Measurements from ENCODE around the gene GLYATL1B.
"Not testable (repeated sequence)": the region's sequence is repeated elsewhere in the genome, so short reads cannot be mapped to it uniquely, and the experiment has no call there.

Gene GLYATL1B

DNA sequence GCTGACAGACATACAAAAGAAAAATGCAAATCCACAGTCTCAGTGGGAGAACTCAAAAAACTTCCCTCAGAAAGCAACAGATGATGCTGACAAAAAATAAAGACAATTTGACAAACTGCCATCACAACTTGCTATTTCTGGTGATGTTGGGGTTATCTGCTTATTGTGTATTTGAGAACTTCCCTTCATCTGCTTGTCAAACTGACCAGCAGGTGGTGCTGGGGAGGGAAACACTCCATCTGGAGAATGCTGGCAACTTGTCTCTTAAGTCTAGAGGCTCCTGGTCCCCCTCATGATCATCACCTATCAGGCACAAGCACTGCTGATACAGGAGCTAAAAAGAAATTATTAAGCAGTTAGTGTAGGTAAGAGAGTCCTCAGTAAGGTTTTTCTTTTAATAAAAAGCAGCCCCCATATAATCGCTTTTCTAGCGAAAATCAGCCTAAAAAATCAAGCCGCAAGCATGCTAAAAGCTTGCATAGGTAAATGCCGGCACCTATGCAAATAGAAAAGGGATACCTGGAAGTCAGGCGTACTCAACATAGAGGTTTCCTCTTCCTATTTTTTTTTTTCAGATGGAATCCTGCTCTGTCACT lies 11.1 kb downstream of the GLYATL1B start:
- peak; percentile 72 for DNase-seq

- DNase-seq = not testable (repeated sequence)
Observed at GRCh38 chr11:59097938-59098337, 11.8 kb downstream of the GLYATL1B start.

DNA sequence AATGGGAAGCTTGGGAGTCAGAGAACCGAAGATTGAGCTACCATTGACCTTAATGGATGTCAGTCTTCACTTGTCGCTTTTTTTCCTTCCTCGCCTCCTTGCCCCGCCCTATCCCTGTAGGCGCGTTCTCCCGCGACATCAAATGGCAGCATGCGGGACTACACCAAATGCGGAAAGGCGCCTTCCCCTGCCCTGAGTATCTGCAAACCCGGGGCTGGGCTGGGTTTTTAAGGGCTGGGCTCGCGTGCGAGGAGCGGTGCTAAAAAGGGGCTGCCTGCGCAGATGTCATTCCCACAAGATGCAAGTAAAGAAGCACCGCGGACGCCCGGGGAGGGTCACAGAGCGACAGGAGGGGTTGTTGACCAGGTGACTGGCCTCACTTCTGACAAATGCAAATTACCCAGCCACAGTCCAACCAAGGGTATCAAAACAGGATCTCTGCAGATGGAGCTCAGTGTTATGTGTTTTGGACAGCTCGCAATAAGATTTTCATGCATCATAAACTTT lies 16.2 kb downstream of the GLYATL1B start:
- peak; percentile 69 for DNase-seq

- DNase-seq = peak; percentile 71
Observed at GRCh38 chr11:59106363-59107336, 20.5 kb downstream of the GLYATL1B start, which contains the start of gene FAM111B. TSS of gene FAM111B (plus strand) at chr11:59107237. CDS start at chr11:59109626, 2,389 bp downstream.

DNA sequence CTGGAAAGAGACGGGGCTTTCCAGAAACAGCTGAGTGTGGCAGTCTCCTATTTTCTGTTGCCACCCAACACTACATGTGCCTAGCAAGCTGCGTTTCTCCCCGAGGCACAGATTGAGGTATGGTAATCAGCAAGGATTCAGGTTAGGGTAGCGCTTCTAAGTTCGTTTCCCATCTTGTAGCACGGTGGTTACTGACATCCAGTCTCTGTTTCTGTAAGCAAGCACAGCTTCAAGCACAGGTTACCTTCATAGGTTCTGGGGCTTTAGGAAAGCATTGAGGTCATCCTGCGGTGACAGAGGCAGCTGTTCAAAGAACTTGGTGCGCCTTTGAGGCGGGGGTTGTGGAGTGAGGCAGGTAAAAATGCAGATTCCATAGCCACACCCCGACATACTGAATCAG lies 21.6 kb downstream of the GLYATL1B start:
- DNase-seq = peak; percentile 4

DNA sequence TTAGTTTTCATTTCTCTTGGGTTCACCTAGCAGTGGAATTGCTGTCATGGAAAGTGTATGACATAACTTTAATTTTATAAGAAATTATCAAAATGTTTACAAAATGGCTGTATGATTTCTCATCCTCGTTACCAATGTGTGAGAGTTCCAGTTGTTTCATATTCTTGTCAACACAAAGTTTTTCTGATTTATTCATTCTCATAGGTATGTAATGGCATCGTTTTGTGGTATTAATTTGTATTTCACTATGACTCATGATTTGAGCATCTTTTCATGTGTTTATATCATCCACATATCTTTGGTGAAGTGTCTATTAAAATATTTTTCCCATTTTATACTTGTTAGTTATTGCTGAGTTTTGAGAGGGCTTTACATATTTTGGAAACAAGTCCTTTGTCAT lies 26.4 kb downstream of the GLYATL1B start:
- DNase-seq = no peak

GRCh38 chr11:59114344-59114743 lies 28.2 kb downstream of the GLYATL1B start:
- DNase-seq = no peak

DNA sequence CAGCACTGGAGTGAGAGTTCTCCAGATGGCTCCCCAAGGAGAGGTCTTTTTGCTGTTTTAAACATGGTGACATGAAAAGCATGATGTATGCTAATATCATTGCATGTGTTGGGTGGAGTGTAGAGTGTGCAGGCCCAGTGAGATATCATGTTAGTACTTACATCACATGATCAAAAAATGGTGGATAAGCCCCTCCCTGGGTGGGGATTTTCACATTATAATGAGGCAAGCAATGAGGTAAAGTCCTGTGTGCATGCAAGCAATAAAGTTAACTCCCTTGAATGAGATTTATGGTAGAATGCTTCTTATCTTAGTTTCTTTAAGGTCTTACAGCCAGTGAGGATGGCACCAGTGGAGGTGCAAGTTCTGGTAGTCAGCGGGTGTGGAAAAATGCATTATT lies 29.4 kb downstream of the GLYATL1B start:
- DNase-seq = no peak

- DNase-seq = no peak
Observed at GRCh38 chr11:59117774-59118173, 31.7 kb downstream of the GLYATL1B start.

- DNase-seq = no peak
Observed at GRCh38 chr11:59119826-59120225, 33.7 kb downstream of the GLYATL1B start.

DNA sequence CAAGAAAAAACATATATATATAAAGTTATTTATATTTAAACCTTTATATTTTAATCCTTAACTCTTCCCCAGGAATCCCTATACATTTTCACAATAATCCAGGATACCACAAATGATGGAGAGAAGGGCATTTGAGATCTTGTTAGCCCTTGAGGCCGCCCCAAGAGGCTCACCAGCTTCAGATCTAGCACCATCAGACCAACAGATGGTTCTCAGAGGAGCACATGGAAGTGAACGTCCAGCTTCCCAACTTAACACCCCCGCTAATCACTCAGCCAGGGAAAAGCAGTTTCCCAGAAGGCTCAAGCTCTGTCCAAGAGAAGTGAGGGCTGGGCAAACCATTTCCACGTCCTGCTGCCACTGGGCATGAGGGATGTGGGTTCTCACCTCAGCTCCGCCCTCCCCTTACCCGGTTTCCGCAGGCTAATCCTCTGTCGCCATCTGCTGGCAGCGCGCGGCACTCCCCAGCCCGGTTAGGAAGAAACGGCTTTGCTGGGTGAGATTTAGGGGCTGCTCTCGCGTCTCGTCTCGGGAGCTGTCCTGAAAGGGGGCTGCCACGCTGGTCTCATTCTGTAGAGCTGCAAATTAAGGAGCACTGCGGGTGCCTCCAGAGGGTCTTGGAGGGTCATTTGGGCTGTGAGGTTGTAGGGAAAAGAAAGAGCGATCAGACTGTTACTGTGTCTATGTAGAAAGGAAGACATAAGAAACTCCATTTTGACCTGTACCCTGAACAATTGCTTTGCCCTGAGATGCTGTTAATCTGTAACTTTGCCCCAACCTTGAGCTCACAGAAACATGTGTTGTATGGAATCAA lies 49.7 kb downstream of the GLYATL1B start:
- peak; percentile 90 for DNase-seq

DNA sequence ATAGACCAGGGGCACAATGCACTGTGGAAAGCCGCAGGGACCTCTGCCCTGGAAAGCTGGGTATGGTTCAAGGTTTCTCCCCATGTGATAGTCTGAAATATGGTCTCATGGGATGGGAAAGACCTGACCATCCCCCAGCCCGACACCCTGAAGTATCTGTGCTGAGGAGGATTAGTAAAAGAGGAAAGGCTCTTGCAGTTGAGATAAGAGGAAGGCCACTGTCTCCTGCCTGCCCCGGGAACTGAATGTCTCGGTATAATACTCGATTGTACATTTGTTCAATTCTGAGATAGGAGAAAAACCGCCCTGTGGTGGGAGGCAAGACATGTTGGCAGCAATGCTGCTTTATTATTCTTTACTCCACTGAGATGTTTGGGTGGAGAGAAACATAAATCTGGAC lies 50.4 kb downstream of the GLYATL1B start:
- not testable (repeated sequence) for DNase-seq

- no peak for DNase-seq
Observed at GRCh38 chr11:59137190-59137589, 51.1 kb downstream of the GLYATL1B start.

DNA sequence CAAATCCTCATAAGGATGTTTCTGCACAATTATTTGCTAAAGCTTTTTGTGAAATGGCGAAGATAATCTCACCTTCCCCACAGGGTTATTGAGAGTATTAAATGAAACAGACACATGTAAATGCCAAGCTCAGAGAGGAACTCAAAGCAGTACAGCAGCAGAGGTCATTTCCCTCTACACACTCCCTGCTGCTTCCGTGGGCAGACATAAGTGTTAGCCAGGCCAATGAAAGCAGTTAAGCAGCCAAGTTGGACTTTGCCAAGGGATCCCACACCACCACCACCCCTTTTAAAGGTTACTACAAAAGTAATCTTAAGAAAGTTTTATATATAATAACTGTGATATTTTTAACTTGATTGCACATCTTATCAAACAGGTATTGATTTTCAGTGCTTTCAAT lies 52.5 kb downstream of the GLYATL1B start:
- no peak for DNase-seq

- DNase-seq = no peak
Observed at GRCh38 chr11:59141191-59141590, 55.1 kb downstream of the GLYATL1B start.

GRCh38 chr11:59141673-59142460 lies 55.8 kb downstream of the GLYATL1B start:
- DNase-seq = no peak

DNA sequence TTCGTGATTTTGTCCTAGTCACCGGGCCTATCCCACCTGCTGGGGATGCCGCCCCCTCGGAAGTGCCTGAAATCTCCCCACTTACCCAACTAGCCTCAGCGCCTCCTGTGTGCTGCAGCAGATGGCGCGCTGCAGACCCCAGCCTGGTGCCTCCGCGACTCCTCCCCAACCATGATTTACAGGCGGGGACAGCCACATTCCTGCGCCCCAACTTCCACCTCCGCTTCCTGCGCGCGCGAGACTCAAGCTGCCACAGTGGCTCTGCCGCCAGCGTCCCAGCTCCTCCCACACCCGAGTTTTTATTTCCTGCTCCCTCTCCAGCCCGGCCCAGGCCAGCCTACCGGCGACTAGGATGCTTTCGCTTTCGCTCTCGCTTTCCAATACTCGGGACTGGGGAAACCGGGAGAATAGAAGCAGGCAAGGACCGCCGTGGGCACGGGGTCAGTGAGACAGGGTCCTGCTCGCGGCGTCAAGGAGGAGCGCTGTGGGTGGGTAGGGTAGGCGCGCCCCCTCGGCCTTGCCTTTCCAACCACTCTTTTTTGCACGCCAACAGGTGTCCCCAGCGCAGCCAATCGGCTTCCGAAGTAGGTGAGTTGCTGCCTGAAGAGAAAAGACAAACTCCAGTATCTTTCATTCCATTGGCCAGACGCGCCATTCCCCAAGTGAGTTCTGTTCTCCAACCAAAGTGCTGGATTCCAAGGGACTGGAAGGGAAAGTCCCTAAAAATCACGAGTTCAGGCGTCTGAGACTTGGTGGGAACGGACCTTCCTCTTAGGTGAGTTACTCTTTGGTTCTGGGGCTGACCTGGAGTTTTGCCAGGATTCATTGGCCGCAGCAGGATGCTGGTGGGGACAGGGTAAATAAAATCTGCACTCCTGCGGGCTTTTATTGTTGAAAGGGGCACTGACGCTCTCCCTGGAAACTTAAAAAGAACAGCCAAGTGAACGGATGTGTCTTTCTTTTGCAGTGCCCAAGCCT lies 56.7 kb downstream of the GLYATL1B start, which contains the start of gene FAM111A:
Gene FAM111A, plus strand, starts transcription at position 327 of the 978 bp plus-strand sequence. CDS start 6,017 bp downstream, outside the sequence.
- DNase-seq = peak; percentile 82

GRCh38 chr11:59144096-59144495 lies 58.0 kb downstream of the GLYATL1B start:
- no peak for DNase-seq

All from activated naive CD4-positive, alpha-beta T cell treated with Interleukin-2 at 50 U/mL for 16 hours (primary cell).